K562 (cell line): ENCODE data around the gene MEAK7. TPM values are rescaled to one million over a fixed set of nuclear protein-coding genes. Genes with fewer than 3 reads are reported as not detected.

Source experiments
- ATAC-seq: fragments of 200-7000 bp; cut with Tn5 transposase; 3 replicates; pipeline ENCODE4 v1.9.1; 2020; ENCODE audit warnings: moderate library complexity
- BruUV-seq: library from RNA; stranded (reverse); fragments of 400-500 nt; replicated peaks from 2 replicates; lab custom pipeline; 2021; lab: Mats Ljungman, UMichigan
- CTCF ChIA-PET: fragments of 300-600 bp; formaldehyde crosslinking; extraction: SDS; loops from one replicate; lab custom pipeline; 2021; ENCODE audit warnings: low intra/inter-chr PET ratio; lab: Yijun Ruan, JAX
- POLR2A ChIA-PET: fragments of 300-600, 350-650 bp; sonication (Branson Sonifier 250); formaldehyde crosslinking; extraction: SDS; loops from one replicate; lab custom pipeline; 2021; ENCODE audit warnings: antibody characterized with exemption, inconsistent platforms; lab: Yijun Ruan, JAX
- DNase-seq, 4 experiments: peaks; one replicate each; pipeline versions ENCODE4 v3.0.0 to v3.0.0-alpha.2; 2011 to 2018; ENCODE audit warnings: low spot score in 3 of 4, mixed read lengths in 3 of 4; ENCODE audit errors: extremely low read depth in 1 of 4
- FAIRE-seq: peaks from 2 replicates; lab custom pipeline; 2011; peaks lifted over from hg19 to GRCh38; lab: Jason Lieb, UNC
- H2AFZ ChIP-seq: 2 replicates; pipeline ENCODE4 v1.6.0; 2011; ENCODE audit warnings: low read depth, low read length, control low read depth, inconsistent platforms
- H3K27ac ChIP-seq: fragments of 200-600 bp; 3 replicates; pipeline ENCODE4 v1.8.0; 2011; ENCODE audit warnings: low read depth, mild to moderate bottlenecking, control low read depth, inconsistent platforms, low read length, moderate library complexity, mixed read lengths; ENCODE audit errors: extremely low read depth
- H3K27me3 ChIP-seq, 2 experiments: fragments of 300-600 bp in 1 of 2; 2 replicates in 1 of 2; 3 replicates in 1 of 2; pipeline versions ENCODE4 v1.6.0 to v1.8.0; 2011; ENCODE audit warnings: inconsistent platforms in 2 of 2, low read length in 2 of 2, mild to moderate bottlenecking in 1 of 2, mixed read lengths in 1 of 2, moderate library complexity in 1 of 2; ENCODE audit not compliant: control insufficient read depth in 2 of 2, insufficient read depth in 2 of 2
- H3K36me3 ChIP-seq: fragments of 300-600 bp; 3 replicates; pipeline ENCODE4 v1.8.0; 2011; ENCODE audit warnings: mild to moderate bottlenecking, low read length, inconsistent platforms; ENCODE audit not compliant: control insufficient read depth, insufficient read depth
- H3K4me1 ChIP-seq, 2 experiments: fragments of 200-600 bp in 1 of 2; replicated peaks in 1 of 2; 2 replicates in 1 of 2; 3 replicates in 1 of 2; pipeline versions ENCODE4 v1.5.1 to v1.8.0; 2011; ENCODE audit warnings: inconsistent platforms in 2 of 2, low read length in 2 of 2, mild to moderate bottlenecking in 1 of 2, mixed read lengths in 1 of 2, moderate library complexity in 1 of 2; ENCODE audit not compliant: control insufficient read depth in 2 of 2, insufficient read depth in 2 of 2
- H3K4me2 ChIP-seq: 2 replicates; pipeline ENCODE4 v1.6.1; 2011; ENCODE audit warnings: low read length, control low read depth, inconsistent platforms, mixed read lengths; ENCODE audit not compliant: insufficient read depth
- H3K4me3 ChIP-seq: fragments of 200-600 bp; sonication (generic), shearing (Covaris generic); 2 replicates; pipeline ENCODE4 v1.5.1; 2016; ENCODE audit warnings: control low read depth, inconsistent platforms
- H3K79me2 ChIP-seq: fragments of 200-600 bp; 3 replicates; pipeline ENCODE4 v1.8.0; 2011; ENCODE audit warnings: low read length, inconsistent platforms; ENCODE audit not compliant: control insufficient read depth, insufficient read depth
- H3K9ac ChIP-seq, 2 experiments: 2 replicates each; pipeline versions ENCODE4 v1.6.0 to v1.6.1; 2011; ENCODE audit warnings: low read depth in 2 of 2, low read length in 2 of 2, control low read depth in 1 of 2, inconsistent platforms in 1 of 2, mild to moderate bottlenecking in 1 of 2, mixed read lengths in 1 of 2; ENCODE audit not compliant: insufficient read depth in 1 of 2
- H3K9me1 ChIP-seq: one replicate; pipeline ENCODE4 v1.6.0; 2011; ENCODE audit warnings: inconsistent platforms, mild to moderate bottlenecking, low read length, moderate library complexity; ENCODE audit not compliant: control insufficient read depth, insufficient read depth
- H3K9me3 ChIP-seq: replicated peaks from 2 replicates; pipeline ENCODE4 v1.5.1; 2011; ENCODE audit warnings: low read depth, low read length, inconsistent platforms; ENCODE audit not compliant: control insufficient read depth, insufficient read depth
- H4K20me1 ChIP-seq: replicated peaks from 2 replicates; pipeline ENCODE4 v1.6.1; 2011; ENCODE audit warnings: low read length, inconsistent platforms, mixed read lengths; ENCODE audit not compliant: control insufficient read depth, insufficient read depth
- DACH1 ChIP-seq: fragments of 450-650 bp; IDR thresholded peaks from 2 replicates; pipeline ENCODE4 v1.6.1; 2018; ENCODE audit not compliant: partially characterized antibody
- WGBS: fragments of 100-300 bp; shearing (Covaris generic); methylation state at CpG from one replicate; pipeline ENCODE4 v1.1.6; 2016; ENCODE audit warnings: low coverage, mixed read lengths; ENCODE audit not compliant: insufficient coverage; ENCODE audit errors: missing lambda C conversion rate; 5-methylcytosine and 5-hydroxymethylcytosine counted together
- in situ Hi-C: fragments of 300-500 bp; cut with MboI; formaldehyde crosslinking; loops from 4 replicates; pipeline ENCODE4 v1.15.0; 2018; ENCODE audit warnings: inconsistent platforms, mixed read lengths
- intact Hi-C: fragments of 100-400 bp; cut with micrococcal nuclease; formaldehyde crosslinking; loops from 2 replicates; pipeline ENCODE4 v1.14.2; 2022
- polyA plus RNA-seq, 8 experiments: library from polyadenylated mRNA; depleted of rRNA in 4 of 8; stranded (reverse) in 5 of 8; unstranded in 3 of 8; fragments of >200 nt; fragmentation: Nextera tagmentation in 2 of 8; fragmentation: Illumina TruSeq in 1 of 8; extraction: Ambion mirVana in 2 of 8; extraction: Trizol in 1 of 8; gene quantifications; 2 replicates each; pipeline versions ENCODE4 v1.2.1 to v1.2.3, GENCODE V29; 2011 to 2014; ENCODE audit warnings: inconsistent platforms in 1 of 8, missing spikeins in 1 of 8
- total RNA-seq, 7 experiments: library from RNA; depleted of rRNA in 6 of 7; stranded (reverse); fragments of >200 nt in 6 of 7; fragmentation: Illumina TruSeq in 2 of 7; extraction: Trizol in 2 of 7; gene quantifications; 2 replicates each; pipeline versions ENCODE4 v1.2.1 to v1.2.3, GENCODE V29; 2011 to 2021; ENCODE audit warnings: low replicate concordance in 1 of 7
- TF ChIP-seq, protein P1 (sequence below): IDR thresholded peaks from 2 replicates; pipeline ENCODE4 v1.6.1; 2016; ENCODE audit warnings: missing genetic modification characterization, missing compliant biosample characterization

MEAK7 gene
- total and polyA plus RNA-seq, 9 of the 15 experiments (the other 6 are each of a cell fraction or from before 2014, with no cell fraction given): 1.4 to 14.5 (median 6.3) TPM

DNA sequence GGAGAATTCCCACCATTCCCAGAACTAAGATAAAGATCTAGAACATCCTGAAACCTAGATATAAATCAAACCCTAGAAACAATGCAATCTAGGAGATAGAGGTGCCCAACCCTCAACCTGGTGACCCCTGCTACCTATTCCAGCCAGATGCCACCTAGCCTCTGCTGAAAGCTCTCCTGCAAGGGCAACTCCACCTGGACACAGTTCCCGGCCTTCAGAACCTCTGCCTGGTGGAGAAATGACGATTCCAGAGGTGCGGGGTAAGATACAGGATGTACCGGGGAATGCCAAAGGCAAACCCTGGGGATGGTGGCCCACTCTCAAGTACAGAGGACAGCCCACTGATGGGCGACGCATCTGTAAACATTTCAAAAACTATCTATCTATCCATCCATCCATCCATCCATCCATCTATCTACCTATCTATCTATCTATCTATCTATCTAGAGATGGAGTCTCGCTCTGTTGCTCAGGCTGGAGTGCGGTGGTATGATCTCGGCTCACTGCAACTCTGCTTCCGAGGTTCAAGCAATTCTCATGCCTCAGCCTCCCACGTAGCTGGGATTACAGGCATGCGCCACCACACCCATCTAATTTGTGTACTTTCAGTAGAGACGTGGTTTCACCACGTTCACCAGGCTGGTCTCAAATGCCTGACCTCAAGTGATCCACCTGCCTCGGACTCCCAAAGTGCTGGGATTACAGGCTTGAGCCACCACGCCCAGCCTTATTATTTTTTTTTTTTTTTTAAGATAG, 19.0 kb downstream of the MEAK7 start:
- WGBS: 62% methylated on average over 16 of the region's 16 CpGs
- no peak for ATAC-seq
- in situ Hi-C loops (loop anchor here (5.0 to 10.0 kb wide), 2 partner anchors 421 to 528 kb away; no protein-coding TSS in a partner anchor), intact Hi-C loops (loop anchor here (10.0 kb wide), 1 partner anchor 401 kb away; no protein-coding TSS in a partner anchor)
- peaks cover 7% of the 10 kb centered on the region; the same call in 1 of the 2 replicates for H4K20me1 ChIP-seq
- H2AFZ ChIP-seq: no peak overlapping the region
- no peak overlapping the region for H3K4me3 ChIP-seq
- no peak overlapping the region for H3K27ac ChIP-seq
- peaks cover 0 to 16% of the 10 kb centered on the region in 2 experiments; a peak in 2 of 5 replicates for H3K4me1 ChIP-seq
- H3K36me3 ChIP-seq: no peaks in the 10 kb centered on the region
- H3K9ac ChIP-seq: no peak overlapping the region
- no peak for DNase-seq
- ChIA-PET CTCF (interaction anchor here (0.6 to 1.7 kb wide), 8 partner anchors 137 to 559 kb away, joined by 3 to 15 read pairs (median 4); partner anchors contain the start of gene NECAB2), POLR2A (no interaction called here)
- FAIRE-seq: no peak
- H3K4me2 ChIP-seq: no peak overlapping the region
- no peaks in the 10 kb centered on the region for H3K27me3 ChIP-seq
- no TSS peak for BruUV-seq
- TF ChIP-seq DACH1: peak; percentile 14
- TF ChIP-seq, protein P1, sequence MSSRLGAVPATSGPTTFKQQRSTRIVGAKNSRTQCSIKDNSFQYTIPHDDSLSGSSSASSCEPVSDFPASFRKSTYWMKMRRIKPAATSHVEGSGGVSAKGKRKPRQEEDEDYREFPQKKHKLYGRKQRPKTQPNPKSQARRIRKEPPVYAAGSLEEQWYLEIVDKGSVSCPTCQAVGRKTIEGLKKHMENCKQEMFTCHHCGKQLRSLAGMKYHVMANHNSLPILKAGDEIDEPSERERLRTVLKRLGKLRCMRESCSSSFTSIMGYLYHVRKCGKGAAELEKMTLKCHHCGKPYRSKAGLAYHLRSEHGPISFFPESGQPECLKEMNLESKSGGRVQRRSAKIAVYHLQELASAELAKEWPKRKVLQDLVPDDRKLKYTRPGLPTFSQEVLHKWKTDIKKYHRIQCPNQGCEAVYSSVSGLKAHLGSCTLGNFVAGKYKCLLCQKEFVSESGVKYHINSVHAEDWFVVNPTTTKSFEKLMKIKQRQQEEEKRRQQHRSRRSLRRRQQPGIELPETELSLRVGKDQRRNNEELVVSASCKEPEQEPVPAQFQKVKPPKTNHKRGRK (tag): no peak
- no peaks in the 10 kb centered on the region for H3K79me2 ChIP-seq
- no peaks in the 10 kb centered on the region for H3K9me1 ChIP-seq
- H3K9me3 ChIP-seq: no peaks in the 10 kb centered on the region
